HTERT RPE-1 (cell line): Measurements from ENCODE around the gene PTPRH.
"Not testable (repeated sequence)": the region's sequence is repeated elsewhere in the genome, so short reads cannot be mapped to it uniquely, and the experiment has no call there.

ENCODE experiments used
- in situ Hi-C: fragments of 300-500 bp; cut with MboI; formaldehyde crosslinking; loops from 4 replicates; pipeline ENCODE4 v1.14.3; 2020; ENCODE audit warnings: low sequenced_read_pairs

The PTPRH gene

DNA sequence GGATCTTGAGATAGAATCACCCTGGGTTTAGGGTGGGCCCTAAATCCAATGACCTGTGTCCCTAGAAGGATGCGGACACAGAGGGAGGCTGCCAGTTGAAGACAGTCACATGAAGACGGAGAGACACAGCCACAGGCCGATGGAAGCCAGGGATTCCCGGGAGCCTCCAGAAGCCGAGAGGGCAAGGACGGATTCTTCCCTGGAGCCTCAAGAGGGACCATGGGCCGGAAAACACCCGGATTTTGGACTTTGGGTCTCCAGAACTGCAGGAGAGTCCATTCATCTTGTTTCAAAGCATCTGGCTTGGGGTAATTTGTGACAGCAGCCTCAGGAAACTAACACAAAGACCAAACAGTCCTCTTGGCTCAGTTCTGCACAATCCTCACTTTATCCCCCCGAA is 17.0 kb upstream of the PTPRH start:
- in situ Hi-C loops: no loop called here

DNA sequence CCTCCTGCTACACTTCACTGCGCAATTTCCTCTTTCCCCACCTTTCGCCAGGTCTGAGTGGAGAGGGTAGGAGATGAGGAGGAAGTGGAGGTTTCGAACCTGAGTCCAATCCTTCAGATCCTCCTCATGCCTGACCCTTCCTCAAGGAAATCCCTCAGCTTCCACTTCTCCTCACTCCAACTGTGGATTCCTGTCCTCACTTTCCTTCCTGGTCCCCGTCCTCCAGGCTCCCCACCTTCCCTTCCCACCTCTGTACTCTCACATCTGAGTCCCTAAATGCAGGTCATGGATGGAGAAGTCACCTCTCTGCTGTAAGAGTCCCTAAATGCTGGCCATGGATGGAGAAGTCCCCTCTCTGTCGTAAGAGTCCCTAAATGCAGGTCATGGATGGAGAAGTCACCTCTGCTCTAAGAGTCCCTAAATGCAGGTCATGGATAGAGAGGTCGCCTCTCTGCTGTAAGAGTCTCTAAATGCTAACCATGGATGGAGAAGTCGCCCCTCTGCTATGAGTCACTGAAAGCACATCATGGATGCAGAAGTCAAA is 16.2 kb upstream of the PTPRH start:
- in situ Hi-C loops: no loop called here

DNA sequence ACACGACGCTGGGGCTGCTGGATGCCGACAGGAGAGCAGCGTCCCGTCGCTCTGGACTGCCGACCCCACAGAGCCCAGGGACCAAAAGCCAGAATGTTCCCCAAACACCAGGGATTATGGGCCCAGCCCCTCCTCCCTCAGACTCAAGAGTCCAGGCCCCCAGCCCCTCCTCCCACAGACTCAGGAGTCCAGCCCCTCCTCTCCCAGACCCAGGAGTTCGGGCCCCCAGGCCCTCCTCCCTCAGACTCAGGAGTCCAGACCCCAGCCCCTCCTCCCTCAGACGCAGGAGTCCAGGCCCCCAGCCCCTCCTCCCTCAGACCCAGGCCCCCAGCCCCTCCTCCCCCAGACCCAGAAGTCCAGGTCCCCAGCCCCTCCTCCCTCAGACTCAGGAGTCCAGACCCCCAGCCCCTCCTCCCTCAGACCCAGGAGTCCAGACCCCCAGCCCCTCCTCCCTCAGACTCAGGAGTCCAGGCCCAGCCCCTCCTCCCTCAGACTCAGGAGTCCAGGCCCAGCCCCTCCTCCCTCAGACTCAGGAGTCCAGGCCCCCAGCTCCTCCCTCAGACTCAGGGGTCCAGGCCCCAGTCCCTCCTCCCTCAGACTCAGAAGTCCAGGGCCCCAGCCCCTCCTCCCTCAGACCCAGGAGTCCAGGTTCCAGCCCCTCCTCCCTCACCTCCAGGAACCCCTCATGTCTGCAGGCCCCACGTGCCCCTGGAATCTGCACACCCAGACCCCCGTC is 15.5 kb upstream of the PTPRH start:
- in situ Hi-C loops: not testable (repeated sequence)

DNA sequence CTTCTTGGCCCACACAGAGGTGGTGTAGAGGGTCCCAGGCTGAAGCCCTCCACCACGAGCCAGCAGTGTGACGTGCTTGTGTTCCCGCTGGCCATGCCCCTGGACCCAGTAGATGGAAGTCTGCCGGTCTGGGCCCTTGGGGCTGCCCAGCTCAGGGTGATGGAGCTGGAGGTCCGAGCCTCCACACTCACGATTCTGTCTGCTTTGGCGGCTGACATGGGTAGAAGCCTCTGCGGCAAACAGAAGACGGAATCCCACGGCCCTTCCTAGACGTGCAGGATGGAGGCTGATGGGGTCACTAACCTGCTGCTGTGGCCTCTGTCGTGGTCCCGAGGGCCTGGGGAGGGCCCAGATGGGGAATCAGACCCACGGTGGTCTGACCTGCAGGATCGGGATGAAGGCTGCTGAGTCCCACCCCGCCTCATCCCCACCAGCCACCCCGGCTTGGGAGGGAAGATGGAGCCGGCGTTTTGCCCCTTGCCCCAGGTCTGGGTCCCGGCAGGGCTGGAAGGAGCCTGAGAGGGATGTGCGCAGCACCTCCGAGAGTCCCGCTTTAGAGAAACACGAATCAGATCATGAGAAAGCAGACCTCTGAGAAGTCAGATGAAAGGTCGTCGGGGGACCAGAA is 14.9 kb upstream of the PTPRH start:
- in situ Hi-C loops: no loop called here

DNA sequence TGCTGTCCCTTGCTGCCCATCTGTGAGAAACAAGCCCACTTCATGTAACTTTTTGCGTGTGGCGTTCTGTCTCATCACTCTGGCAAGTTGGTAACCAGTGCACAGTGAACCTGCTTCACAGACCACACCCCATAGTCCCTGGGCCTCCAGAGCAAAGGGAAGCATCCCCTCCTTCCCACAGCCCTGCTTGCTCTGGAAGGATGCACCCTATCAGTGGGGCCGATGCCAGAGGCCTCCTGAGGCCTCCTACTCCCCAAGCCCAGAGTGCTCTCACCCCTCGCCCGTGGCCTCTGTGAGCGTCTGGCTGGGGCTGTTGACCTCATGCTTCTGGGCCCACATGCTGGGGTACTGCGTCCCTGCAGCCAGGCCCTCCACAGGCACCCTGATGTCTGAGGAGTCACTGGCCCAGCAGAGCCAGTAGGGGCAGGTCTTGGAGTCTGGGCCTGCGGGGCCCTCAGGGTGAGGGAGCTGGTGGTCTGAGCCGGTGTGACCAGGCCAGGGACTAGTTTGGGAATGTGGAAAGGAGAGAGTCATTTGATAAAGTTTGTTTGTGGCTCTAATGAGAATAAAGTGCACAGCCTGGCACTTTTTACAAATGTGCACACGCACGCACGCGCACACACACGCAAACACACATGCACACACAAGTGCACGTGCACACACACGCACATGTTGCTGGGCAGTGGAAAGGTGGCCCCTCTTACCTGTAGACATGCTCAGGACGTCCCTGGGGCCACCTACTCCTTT is 14.2 kb upstream of the PTPRH start:
- in situ Hi-C loops: no loop called here

DNA sequence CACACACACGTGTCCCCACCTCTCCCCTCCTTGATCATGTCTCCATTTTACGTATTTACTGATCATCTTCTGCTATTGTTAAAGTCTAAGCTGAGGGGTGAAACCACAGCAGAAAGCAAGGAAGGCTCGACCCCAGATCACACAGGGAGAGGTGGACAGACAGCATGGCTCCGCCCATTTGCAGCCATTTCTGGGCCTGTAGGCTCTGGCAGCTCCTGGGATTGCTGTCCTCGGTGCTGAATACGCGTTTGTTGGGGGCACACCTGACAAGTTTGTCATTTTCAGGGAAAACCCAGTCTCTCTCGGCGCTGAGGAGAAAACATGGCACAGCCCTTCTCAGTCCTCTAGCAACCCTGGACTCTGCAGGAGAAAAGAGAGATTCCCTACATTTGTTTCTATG is 11.2 kb upstream of the PTPRH start:
- in situ Hi-C loops: no loop called here

DNA sequence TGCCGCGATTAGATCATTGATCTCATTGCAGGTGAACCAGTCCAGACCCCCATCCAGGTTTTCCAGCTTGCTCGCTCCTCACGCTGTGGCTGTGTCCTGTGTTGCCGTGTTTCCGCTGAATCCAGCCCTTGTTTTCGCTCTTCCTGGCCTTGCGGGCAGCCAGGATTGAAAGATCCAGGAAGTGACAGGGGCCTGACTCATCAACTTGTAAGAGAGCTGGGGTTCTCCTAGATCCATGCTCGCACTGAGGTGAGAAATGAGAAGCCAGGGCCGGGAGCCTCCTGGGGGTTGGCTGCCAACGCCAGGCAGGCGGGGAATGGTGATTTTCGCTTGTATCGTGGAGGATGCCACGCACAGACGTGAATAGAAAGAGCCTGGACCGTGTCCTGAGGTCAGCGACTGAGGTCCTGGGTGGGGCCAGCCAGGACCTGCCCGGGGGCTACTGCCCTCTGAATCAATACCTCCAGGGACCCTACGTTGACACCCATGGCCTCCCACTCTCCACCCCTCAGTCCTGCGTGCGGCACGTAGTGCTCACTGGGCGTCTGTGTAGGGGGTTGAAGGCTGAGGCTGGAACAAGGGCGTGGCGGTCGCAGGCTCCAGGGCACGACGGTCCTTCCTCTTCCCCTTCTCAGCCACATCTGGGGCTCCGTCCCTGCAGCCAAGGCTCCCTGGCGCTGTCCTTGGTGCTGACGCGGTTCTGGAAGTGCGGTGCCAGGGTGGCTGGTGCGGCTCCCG is 7.3 kb upstream of the PTPRH start:
- in situ Hi-C loops: no loop called here

DNA sequence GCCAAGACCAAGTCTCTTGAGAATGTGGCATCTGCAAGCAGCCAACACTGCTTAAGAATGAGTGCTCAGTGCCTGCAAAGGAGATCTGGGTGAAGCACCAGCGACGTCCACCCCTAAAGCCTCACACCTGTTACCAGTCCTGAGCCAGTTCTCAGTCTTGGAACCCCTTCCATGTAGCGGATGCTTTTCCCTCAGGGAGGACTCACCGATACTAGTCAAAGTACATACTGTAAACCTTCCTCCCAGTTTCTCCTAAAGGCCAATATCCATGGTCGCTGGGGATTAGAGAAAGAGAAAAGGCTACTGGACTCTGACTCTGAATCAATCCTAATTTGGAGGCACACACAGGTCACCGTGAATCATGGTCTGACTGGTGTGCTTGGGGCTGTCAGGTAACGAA is 4.2 kb upstream of the PTPRH start:
- in situ Hi-C loops: no loop called here

DNA sequence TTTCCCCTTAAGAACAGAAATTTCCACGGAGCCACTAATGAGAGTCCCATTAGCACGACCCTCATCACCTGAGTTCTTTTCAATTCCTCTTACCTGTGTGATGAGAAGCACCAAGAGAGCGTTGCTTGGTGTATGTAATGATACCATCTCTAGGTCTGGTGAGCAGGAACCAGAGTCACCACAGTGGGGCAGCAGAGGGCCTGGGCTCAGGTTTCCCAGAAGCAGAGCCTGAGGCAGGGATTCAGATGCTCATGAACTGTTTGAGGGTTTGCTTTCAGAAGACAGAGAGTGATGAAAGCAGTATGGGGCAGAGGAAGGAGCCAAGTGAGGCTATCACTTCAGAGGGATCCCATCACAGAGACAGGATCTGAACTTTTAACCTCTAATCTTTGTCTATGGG is 3.1 kb upstream of the PTPRH start:
- in situ Hi-C loops: no loop called here

DNA sequence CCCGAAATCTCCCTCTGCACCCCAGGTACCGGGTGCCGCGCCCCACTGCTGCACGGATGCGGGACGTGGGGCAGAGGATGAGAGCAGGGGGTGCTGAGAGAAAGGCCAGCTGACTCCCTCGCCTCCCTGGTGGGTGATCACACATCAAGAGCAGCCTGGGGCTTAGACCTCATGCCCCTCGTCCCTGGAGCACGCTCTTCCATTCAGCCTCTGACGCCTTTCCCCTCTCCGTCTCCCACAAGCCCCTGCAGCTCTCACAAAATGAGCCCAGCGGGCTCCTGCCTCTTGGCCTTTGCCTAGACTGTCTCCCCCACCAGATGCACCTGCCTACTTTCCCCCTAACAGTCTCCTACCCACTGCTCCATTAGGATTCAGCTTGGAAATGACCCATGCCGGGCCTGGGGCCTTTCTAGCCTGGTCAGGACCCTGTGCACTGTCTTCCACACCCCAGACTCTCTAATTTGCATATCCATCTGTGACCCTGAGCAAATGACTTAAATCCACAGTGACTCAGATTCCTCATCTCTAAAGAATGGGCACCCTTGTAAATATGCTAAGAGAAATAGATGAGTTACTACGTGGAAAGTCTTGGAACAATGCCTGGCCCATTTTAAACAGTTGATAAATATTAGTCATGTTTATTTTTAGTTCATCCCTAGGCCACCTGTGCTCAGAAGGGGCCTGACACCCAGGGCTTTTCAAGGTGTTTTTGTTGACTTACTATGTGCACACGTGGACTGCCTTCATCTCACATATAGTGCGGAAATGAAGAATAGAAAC is 582 bp upstream of the PTPRH start:
- in situ Hi-C loops: no loop called here

DNA sequence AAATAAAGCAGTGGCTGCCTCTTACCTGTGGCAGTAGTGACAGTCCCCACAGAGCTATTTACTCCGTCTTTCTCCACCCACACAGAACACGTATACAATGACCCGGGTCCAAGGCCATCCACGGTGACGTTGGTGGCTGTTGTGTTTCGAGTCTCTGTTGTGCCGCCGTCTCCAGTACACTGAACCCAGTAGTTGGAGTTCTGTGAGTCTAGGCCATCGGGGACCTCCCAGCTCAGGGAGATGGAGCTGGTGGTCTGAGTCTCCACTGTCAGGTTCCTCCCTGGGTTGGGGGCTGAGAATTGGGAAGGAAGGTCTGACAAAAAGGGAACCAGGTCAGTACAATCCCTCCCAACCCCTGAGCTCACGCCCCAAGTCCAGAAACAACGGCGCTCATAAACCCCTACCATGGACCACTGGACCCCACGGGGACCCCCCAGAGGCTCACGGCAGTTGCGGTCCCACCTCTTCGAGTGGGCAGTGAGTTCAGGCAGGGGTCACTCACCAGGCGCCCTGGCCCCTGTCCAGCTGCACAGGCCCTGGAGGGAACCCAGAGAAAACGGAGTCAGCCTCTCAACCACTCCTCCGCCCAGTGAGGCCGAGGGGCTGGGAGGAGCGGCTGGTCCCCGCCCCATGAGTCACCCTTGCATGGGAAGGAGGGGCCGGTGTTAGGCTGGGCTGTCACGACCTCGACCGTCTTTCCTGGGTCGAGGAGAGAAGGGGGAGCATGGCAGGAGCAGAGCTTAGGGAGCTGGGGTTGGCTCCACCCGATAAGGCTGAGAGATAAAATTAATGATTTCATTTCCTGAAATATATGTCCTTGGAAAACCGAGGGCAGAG is 2.4 kb downstream of the PTPRH start:
- in situ Hi-C loops: no loop called here

DNA sequence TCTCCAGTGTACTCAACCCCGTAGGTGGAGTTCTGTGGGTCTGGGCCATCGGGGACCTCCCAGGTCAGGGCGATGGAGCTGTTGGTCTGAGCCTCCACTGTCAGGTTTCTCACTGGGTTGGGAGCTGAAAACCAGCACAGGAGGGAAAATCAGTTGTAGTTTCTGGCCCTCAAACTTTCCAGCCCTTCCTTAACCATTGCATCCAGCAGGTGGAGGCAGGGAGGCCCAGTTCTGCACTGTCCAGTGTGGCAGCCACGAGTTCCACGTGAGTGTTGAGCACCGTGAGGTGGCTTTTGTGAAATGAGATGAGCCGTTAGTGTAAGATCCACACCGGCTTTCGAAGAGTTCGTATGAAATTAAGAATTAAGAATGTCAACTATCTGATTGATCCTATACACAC is 7.1 kb downstream of the PTPRH start:
- in situ Hi-C loops: not testable (repeated sequence)

DNA sequence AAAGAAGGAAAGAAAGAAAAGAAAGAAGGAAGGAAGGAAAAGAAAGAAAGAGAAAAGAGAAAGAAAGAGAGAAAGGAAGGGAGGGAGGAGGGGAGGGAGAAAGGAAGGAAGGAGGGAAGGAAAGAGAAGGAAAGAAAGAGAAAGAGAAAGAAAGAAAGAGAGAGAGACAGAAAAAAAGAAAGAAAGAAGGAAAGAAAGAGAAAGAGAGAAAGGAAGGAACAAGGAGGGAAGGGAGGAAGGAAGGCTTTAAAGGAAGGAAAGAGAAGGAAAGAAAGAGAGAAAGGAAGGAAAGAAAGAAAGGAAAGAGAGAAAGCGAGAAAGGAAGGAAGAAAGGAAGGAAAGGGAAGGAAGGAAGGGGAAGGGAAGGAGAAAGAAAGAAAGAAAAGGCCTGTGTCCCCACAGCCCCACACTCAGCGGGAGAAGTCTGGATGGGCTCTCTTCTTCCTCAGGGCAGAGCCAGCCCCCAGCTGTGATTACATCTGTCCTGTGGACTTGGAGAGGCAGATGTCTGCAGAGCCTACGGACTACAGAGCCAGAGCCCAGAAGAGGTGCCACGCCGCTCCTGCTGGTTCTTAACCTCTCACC is 9.6 kb downstream of the PTPRH start:
- in situ Hi-C loops: no loop called here

DNA sequence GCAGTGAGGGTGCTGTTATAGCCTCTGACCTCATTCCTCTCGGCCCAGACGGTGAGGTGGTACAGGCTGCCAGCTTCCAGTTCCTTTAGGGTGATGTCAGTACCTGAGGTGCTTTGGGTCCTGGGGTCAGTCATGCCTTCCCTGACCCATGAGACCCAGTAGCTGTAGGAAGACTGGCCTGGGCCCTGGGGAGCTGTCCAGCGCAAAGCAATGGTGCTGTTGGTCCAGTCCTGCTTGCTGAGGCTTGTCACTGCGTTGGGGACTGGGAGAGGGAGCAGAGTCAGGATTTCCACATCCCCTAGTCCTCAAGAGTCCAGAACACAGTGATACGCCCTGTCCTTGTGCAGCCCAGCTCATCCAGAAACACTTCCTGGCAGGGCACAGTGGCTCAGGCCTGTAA is 10.7 kb downstream of the PTPRH start:
- in situ Hi-C loops: no loop called here

DNA sequence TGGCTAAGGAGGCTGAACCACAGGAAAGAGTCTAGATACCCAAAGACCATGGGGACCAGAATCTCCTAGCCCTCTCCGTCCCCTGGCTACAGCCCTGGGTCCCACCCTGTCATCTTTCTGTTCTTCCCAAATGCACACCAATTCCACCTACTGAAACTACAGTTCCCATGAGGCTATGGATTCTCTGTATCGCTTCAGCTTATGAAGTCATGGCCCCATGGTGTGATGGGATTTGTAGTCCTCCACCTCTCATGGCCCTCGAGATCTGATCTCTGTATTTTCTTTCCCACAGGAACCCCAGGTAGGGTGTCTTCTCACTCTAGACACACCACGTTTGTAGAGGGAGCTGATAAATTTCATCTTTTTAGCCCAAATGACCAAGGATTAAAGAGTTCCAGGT is 11.8 kb downstream of the PTPRH start:
- in situ Hi-C loops: no loop called here

DNA sequence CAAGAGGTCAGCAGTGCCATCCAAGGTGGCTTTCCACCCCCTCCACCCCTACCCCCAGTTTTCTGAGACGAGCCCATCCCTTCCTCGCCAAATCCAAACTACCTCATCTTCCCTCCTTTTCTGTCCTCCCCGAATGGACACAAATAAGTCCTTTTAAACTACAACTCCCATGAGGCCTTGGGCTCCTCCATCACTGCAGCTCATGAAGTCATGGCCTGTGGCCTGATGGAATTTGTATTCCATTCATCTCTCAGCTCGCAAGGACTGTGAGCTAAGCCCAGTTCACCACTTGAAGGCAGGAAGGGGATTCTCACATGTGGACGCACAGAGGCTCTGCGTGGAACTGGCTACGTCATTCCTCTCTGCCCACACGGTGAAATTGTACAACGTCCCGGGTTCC is 12.5 kb downstream of the PTPRH start:
- in situ Hi-C loops: no loop called here

DNA sequence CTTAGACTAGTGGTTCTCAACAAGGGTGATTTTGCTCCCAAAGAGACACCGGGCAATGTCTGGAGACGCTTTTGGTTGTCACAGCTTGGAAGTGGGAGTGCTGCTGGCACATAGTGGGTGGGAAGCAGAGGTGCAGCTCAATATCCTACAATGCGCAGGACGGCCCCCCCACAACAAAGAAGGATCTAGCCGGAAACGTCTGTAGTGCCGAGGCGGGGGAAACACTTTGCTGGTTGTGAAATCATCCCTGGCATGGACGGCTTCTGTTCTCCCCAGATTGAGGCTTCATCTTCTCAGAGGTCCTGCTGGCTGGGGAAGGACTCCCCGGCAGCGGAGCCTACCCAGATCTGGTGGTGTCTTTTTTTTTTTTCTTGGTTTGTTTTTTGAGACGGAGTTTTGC is 15.8 kb downstream of the PTPRH start:
- in situ Hi-C loops: no loop called here

DNA sequence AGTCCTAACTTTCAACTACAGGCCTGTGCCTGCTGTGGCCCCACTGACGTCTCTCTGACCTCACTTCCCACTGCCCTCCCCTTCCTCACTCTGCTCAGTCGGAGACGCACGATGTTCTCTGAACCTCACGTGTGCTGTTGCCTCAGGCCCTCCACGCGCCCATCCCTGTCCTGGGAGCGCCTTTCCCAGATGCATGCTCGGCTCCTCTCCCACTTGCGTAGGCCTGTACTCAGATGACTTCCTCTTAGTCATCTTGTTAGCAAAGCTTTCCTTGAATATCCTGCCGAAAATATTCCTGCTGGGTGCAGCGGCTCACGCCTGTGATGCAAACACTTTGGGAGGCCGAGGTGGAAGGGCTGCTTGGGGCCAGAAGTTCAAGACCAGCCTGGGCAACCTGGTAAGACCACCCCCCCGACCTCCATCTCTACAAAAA is 19.9 kb downstream of the PTPRH start:
- in situ Hi-C loops: no loop called here

DNA sequence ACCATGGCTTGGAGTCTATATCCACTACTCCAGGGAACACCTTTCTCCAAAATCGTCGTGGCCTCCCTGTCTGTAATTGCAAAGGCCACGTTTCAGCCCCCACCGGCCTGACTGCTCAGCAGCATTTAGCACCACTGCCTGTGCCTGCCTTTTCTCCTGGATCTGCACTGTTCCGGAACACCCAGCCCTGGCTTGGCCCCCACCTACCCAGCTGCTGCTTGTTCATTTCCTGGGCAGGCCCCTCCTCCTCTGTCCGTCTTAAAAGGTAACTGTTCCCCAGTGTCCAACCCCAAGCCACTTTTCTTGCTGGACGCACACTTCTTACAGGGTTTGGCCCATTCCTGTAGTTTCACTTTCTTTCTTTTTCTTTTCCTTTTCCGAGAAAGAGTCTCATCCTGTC is 20.7 kb downstream of the PTPRH start:
- in situ Hi-C loops: no loop called here
